Ramos (cell line): ENCODE data around the gene GSS.

Experiments used
- in situ Hi-C: fragments of 300-500 bp; cut with MboI; formaldehyde crosslinking; loops from one replicate; pipeline ENCODE4 v1.14.3; 2022; ENCODE audit warnings: low sequenced_read_pairs; ENCODE audit not compliant: unreplicated experiment

Gene GSS

DNA sequence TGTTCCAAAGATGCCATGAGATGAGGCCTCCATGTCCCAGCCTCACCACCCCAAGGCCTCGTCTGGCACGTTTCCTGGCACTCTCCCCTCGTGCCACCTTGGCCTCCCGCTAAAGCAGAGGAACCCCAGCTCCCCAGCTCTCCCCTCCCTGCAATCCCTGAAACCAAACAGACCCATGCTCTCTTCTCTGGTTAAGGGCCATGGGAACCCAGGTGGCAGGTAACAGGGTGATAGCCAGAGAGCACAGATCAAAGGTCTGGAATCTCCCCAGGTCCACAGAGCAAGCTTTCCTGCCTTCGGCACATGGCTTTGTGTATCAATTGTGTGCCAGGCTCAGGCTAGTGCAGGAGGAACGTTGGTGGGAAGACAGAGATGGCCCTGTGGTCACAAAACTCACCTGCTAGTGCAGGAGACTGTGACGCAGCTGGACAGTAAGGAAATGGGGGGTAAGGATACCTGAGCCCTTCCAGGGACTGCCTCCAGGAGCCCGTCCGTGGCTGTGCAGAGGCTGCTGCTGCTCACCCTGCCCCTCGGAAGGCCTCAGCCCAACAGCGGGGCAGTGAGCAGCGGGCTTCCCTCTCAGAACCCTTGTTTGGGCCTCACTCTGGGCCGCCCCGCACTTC is 39.0 kb upstream of the GSS start:
- in situ Hi-C loops: no loop called here

DNA sequence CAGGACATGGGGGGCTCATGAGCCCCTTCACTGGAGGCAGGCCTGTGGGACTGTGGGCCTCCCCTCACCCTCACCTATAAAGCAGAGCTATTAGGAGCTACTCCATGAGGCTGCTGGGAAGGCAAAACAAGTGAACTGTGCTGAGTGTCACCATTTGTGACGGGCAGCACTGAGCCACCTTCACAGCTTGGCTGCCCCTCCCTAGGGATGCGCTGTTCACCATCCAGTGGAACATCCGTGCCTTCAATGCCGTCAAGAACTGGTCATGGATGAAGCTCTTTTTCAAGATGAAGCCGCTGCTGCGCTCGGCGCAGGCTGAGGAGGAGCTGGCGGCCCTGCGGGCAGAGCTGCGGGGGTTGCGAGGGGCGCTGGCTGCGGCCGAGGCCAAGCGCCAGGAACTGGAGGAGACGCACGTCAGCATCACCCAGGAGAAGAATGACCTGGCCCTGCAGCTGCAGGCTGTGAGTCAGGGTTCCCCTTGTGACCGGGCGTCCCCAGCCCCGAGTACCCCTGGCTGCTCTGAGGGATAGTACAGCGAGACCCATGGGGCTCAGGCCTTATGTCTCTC is 38.4 kb upstream of the GSS start:
- in situ Hi-C loops: no loop called here

DNA sequence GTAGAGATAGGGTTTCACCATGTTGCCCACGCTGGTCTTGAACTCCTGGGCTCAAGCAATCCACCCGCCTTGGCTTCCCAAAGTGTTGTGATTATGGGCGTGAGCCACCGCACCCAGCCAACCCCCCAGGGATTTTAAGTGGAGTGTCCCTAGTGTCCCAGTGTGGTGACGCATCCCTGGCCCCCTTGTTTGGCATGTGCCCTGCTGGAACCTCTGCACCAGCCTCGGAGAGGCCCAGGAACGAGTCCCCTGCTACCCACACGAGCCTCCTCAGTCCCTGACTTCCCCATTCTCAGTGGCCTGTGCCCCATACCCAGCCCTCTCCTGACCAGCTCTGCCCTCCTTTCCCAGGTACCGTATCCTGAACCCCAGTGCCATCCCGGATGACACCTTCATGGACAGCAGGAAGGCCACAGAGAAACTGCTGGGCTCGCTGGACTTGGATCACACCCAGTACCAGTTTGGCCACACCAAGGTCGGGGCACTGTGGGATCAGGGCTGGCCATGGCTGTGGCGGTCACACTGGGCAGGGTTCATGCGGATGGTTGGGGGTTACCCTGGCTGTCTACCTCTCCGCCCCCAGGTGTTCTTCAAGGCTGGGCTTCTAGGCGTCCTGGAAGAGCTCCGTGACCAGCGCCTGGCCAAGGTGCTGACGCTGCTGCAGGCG is 37.3 kb upstream of the GSS start:
- in situ Hi-C loops: no loop called here

DNA sequence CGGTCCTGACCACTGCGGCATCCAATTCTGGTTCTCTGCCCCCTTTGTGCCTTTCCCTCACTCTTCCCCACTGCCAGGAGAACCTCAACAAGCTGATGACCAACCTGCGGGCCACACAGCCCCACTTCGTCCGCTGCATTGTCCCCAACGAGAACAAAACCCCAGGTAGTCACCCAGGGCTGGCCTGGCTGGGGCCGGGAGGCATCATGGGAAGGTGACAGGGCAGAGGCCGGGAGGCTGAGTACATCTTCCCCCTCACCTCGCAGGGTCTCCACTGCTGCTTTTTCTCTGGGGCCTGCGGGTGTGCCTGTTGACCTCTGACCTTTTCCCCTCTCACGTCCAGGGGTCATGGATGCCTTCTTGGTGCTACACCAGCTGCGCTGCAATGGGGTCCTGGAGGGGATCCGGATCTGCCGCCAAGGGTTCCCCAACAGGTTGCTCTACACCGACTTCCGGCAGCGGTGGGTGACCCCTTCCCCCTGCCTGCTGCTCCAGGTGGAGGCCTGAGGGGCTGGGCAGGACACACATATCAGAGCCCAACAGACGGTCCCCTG is 35.1 kb upstream of the GSS start:
- in situ Hi-C loops: no loop called here

DNA sequence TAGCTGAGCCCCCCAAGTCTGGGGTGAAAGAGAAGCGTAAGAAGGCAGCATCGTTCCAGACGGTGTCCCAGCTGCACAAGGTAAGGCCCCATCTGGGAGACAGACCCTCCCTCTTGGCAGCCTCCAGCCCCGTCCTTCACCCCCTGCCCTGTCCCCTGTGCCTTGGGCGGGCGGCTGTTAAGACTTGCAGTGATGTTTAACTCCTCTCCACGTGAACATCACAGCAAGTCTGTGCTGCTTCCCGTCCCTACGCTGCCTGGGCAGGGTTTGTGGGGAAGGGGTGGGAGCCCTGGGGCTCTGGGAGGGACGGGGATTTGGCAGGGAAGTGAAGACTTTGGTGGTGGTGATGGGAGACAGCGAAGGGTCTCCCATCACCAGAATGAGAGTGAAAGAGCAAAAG is 34.6 kb upstream of the GSS start:
- in situ Hi-C loops: no loop called here

DNA sequence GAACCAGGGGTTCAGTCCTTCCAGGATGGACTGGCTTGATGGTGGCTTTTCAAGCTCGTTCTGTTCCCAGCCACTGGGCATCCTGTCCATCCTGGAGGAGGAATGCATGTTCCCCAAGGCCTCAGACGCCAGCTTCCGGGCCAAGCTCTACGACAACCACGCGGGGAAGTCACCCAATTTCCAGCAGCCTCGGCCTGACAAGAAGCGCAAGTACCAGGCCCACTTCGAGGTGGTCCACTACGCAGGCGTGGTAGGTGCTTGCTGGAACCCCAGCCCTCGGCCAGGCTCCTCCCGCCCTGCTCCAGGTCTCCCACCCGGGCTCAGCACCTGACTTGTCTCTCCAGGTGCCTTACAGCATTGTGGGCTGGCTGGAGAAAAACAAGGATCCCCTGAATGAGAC is 34.1 kb upstream of the GSS start:
- in situ Hi-C loops: no loop called here

DNA sequence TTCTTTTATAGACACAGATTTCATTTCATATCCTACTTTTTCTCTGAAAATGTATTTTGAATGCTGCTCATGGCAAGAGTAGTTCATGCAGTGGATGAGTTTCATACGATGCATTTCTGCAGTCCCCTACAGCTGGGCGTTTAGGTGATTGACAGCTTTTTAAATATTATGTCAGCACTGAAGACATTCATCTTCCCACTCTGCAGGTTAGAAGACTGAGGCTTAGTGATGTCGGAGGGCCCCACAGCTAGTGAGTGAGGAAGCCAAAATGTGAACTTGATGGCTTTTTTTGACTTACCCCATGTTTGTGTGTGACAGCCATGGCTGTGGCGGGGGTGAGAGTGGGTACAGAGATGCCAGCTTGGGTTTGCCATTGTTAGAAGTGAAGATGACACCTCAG is 33.5 kb upstream of the GSS start:
- in situ Hi-C loops: no loop called here

DNA sequence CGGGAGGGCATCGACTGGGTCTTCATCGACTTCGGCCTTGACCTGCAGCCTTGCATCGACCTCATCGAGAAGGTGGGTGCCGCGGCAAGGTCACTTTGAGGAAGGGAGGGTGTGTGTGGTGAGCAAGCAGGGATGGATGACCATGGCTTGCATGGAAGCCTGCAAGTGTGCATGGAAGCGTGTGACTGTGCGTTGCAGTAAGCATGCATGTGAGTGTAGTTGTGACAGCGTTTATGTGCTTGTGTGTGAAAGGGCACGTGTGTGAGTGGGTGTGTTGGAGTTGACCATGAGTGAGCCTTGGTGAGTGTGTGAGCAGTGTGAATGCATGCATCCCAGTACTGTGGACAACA is 32.6 kb upstream of the GSS start:
- in situ Hi-C loops: no loop called here

DNA sequence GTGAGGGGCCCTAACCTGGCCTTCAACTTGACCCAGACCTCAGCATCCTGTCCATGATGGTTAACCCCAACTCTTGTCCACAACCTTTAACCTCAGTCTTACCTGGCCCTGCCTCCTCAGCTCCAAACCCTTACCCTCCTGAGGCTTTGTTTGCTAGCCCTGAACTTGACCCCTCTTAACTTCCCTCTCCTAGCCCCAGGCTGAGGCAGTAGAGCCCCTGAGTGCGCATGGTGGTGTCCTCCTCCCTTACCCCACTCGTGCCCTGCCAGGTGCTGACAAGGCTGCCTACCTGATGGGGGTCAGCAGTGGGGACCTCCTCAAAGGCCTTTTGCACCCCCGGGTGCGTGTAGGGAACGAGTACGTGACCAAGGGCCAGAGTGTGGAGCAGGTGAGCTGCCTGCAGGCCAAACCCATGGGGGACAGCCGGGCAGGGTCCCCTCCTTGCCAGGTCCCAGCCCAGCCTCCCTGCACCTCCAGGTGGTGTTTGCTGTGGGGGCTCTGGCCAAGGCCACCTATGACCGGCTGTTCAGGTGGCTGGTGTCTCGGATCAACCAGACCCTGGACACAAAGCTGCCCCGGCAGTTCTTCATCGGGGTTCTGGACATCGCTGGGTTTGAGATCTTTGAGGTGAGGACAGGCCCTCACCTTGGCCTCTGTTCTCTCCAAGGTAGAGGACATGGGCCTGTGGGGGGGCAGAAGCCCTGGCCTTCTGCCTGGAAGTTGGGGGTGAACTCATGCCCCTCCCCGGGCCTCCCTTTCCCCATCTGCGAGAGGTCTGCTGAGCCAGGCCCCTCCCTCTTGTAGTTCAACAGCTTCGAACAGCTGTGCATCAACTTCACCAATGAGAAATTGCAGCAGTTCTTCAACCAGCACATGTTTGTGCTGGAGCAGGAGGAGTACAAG is 31.9 kb upstream of the GSS start:
- in situ Hi-C loops: no loop called here

DNA sequence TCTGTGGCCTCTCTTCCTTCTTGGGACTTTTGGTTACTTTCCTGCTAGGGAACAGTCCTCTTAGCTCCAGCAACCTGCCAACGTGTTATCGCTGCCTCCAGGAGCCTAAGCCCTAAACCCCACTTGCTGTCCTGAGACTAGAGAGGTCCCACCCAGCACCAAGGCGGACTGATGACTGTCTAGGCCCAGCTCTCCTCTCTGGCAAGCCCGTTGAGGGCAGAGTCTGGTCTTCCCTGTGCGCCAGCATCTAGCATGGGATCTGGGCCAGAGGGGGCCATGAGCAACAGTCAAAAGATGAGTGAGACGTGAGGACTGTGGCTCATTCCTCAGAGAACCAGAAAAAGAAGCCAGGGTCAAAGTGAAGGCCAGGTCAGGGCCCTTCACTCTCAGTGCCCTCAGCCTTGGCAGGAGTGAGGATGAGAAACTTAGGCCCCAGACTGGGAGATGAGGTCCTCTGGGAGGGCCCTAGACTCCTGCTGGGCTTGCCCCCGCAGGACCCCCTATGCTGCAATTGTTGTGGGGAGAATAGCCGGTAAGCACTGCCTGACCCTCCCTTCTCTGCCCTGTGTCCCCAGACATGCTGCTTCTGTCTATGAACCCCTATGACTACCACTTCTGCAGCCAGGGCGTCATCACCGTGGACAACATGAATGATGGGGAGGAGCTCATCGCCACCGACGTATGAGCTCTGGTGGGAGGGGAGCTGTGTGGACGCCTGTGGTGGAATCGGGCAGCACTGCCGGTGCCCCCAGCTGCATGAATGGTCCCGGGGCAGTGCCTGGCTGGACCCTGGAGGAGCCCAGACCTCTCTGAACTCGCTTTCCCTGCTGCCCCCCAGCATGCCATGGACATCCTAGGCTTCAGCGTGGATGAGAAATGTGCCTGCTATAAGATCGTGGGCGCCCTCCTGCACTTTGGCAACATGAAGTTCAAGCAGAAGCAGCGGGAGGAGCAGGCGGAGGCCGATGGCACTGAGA is 31.0 kb upstream of the GSS start:
- in situ Hi-C loops: no loop called here

DNA sequence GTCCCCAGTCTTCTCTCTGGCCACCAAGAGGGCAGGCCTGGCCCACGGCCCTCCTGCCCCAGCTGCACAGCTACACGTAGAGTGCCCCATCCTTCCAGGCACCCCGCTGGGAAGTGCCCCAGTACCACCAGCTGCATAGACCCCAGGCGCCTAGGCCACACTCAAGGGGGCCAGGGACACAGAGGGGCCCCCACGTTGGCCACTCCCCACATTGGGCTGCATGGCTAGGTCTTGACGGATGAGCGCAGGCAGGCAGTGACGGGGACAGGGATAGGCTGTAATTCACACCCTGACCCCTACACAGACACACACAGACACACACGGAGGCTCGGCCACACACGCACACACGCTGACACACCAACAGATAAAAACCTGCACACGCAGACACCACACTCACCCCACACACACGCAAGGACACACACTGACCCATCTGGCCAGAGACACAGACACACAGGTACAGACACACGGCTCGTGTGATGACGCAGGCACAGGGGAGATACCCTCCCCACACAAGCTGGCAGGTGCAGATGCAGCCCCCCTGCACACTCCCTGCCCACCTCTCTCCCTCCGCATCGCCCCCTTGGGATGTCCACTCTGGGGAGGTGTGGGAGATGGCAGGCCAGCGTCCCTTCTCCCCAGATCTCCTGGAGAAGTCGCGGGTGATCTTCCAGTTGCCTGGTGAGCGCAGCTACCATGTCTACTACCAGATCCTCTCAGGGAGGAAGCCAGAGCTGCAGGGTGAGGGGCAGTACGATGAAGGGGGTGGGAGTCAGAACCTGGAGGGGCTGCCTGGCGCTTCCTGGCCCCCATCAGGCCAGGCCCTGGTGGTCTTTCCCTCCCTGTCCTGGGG is 30.1 kb upstream of the GSS start:
- in situ Hi-C loops: no loop called here

DNA sequence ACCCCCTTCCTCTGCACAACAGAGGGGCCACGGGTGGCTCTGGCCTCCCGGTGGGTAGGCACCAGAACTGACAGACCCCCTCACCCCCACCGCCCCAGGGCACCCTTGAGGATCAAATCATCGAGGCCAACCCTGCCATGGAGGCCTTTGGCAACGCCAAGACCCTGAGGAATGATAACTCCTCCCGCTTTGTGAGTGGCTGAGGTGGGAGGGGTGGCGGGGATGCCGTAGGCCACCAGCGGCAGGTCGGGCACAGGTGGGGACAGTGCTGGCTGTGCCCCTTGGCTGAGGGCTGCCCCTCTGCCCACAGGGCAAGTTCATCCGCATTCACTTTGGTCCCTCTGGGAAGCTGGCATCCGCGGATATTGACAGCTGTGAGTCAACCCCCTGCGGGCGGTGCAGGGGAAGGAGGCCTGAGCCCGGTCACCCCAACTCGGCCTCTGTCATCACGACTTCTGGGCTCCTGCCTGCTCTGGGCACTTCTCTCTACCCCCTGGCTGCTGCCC is 29.2 kb upstream of the GSS start:
- in situ Hi-C loops: no loop called here

DNA sequence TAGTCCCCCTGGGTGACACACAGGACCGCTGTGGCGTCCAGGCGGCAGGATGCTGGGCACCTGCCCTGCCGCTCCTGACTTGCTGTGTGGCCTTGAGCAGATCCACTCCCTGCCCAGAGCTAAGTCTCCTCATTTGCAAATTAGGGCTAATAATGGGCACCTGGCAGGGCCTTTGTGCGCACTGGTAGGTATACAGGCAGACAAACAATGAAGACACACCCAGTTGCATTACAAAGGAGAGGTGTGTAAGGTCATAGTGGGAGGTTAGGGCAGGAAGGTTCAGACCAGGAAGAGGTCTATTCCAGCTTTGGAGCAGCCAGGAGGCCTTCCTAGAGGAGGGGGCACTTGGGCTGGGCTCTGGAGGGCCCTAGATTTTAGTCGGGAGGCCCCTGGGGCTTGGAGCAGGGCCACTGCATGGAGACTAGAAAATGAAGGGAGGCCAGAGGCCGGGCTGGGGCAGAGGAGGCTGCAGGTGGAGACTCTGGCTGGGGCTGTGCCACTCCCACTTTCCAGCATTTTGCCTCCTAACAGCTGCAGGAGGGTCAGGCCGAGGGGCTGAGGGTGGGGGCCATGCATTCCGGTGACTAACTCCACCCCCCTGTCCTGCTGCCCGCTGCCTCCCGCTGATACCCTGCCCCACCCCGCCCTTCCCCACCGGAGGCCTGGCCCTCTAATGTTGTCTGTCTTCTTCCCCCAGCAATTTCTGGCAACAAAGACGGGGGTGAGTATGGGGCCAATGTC is 28.6 kb upstream of the GSS start:
- in situ Hi-C loops: no loop called here

DNA sequence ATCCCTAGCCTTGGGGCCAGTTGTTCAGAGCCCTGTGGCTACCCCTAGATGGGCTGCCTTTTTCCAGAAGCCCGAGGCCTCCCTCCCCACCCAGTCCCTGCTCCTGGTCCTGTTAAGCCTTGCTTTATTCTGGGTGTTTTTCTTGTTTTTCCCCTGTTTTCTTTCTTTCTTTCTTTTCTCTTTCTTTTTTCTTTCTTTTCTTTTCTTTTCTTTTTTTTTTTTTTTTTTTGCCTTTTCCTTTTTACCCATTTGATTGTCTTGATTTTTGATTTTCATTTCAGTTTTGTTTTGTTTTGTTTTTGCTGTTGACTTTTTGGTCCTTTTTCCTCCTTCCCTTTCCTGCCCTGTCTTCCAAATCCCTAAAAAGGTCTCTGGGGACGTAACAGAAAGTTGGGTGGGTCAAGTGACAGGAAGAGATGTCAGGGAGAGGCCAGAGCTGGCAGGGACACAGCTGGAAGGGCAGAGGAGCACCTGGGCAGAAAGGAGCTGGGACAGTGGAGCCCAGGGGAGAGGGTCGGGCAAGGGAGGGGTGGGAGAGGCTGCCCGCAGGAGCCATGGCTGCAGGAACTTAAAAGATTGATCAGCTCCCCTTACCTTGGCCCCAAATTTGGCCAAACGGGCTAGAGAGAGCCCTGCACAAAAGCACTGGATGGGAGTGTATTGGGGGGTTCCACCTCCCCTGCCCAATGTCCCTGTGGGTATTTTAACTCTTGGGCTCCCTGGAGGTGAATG is 27.6 kb upstream of the GSS start:
- in situ Hi-C loops: no loop called here

DNA sequence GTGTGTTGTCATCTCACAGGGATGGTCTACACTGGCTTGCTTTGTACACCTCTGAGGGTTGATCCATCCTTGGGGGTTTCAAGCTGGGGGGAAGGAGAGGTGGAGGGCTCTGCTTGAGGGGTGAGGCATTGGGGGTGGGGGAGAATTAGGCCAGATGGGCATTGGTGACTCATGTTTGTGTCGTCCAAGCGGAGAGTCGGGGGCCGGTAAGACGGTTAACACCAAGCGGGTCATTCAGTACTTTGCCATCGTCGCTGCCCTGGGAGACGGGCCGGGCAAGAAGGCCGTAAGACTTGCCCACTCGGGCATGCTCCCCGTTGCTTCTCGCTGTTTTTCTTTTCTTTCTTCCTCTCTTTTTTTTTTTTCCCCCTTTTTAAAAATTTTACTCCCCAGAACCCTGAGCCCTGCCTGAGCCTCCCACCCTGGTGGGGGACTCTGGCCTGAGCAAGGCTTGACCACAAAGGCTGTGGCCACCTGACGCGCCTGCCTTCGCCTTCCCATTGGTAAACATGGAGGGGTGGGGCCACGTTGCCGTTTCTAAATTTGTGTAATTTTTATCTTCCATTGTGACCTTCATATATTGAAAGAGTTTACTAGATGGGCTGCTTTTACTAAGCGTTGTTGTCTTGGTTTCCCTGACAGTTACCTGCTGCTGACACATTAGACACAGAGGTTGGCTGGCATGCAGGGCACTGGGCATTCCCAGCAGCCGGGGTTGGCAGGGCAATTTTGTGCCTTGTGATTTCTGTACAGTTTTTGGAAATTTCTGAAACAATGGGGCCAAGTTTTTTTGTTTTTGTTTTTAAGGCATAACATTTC is 26.9 kb upstream of the GSS start:
- in situ Hi-C loops: no loop called here

DNA sequence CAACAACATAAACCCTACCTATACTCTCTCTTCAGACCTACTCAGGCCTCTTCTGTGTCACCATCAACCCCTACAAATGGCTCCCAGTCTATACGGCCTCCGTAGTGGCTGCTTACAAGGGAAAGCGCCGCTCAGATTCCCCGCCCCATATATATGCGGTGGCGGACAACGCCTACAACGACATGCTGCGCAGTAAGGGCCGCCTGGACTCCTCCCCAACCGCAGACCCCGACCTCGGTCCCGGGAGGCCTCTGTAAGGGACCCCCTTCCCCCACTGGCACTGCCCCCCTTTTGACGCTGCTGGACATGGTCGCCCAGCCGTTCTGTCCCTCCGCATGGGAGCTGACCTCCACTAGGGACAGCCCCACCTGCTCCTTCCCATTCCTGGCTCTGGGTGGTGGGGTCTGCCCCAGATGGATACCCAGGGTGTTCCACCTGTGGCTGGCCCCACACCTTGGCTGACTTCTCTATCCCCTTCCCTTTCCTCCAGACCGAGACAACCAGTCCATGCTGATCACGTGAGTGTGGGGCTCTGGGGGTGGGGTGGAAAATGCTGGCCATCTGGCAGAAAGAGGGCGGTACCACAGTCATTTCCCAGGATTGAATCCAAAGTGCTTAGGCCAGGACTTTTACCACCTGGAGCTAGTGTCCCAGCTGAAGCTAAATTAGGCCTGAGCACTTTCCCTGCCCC is 25.1 kb upstream of the GSS start:
- in situ Hi-C loops: no loop called here
